GM12892 (cell line): Measurements from ENCODE around the gene KATNIP.

Experiments used
- POLR2A ChIP-seq: IDR thresholded peaks from 2 replicates; pipeline ENCODE4 v1.6.1; 2011; ENCODE audit warnings: low read depth, low read length, control low read depth
- POLR2AphosphoS5 ChIP-seq: IDR thresholded peaks from 2 replicates; pipeline ENCODE4 v1.6.1; 2011; ENCODE audit warnings: low read depth, low read length, control low read depth

GRCh38 chr16:27558932-27559331, 9.0 kb downstream of the KATNIP start:
- TF ChIP-seq POLR2A (no peak), POLR2AphosphoS5 (no peak)
